SK-N-SH treated with all-trans-retinoic acid at 6 μM for 48 hours (cell line): ENCODE results near the gene RPL39L.

Source experiments
- ATAC-seq: fragments of 200-7000 bp; cut with Tn5 transposase; 3 replicates; pipeline ENCODE4 v1.9.1; 2020; ENCODE audit warnings: mild to moderate bottlenecking, moderate library complexity
- ARNTL ChIP-seq: fragments of 450-650 bp; formaldehyde crosslinking; IDR thresholded peaks from 2 replicates; pipeline ENCODE4 v1.5.0; 2020; ENCODE audit warnings: low read depth, mild to moderate bottlenecking, moderate library complexity, borderline replicate concordance
- BACH2 ChIP-seq: fragments of 250-450 bp; sonication (Bioruptor Pico); IDR thresholded peaks from 2 replicates; pipeline ENCODE4 v1.9.0; 2021; ENCODE audit warnings: mild to moderate bottlenecking, borderline replicate concordance
- CREB5 ChIP-seq: fragments of 250-450 bp; sonication (Bioruptor Pico); IDR thresholded peaks from 2 replicates; pipeline ENCODE4 v1.5.1; 2020; ENCODE audit warnings: low read depth, mild to moderate bottlenecking, moderate library complexity
- CSDC2 ChIP-seq: fragments of 250-450 bp; sonication (Bioruptor Pico); IDR thresholded peaks from 2 replicates; pipeline ENCODE4 v1.5.0; 2020; ENCODE audit warnings: mild to moderate bottlenecking, moderate library complexity
- ESRRG ChIP-seq: fragments of 250-450 bp; sonication (Bioruptor Pico); IDR thresholded peaks from 2 replicates; pipeline ENCODE4 v1.6.1; 2021; ENCODE audit warnings: mild to moderate bottlenecking
- GLIS3 ChIP-seq: fragments of 250-450 bp; sonication (Bioruptor Pico); IDR thresholded peaks from 2 replicates; pipeline ENCODE4 v1.5.0; 2020; ENCODE audit warnings: mild to moderate bottlenecking, moderate library complexity
- ISL1 ChIP-seq: fragments of 250-450 bp; sonication (Bioruptor Pico); IDR thresholded peaks from 2 replicates; pipeline ENCODE4 v2.1.2; 2022; ENCODE audit warnings: mild to moderate bottlenecking, moderate library complexity
- PATZ1 ChIP-seq: fragments of 250-450 bp; sonication (Bioruptor Pico); IDR thresholded peaks from 2 replicates; pipeline ENCODE4 v1.8.0; 2020; ENCODE audit warnings: mild to moderate bottlenecking, moderate library complexity, borderline replicate concordance
- PPARA ChIP-seq: fragments of 250-450 bp; sonication (Bioruptor Pico); IDR thresholded peaks from 2 replicates; pipeline ENCODE4 v1.5.0; 2020; ENCODE audit warnings: mild to moderate bottlenecking, borderline replicate concordance
- TCF4 ChIP-seq: fragments of 250-450 bp; sonication (Bioruptor Pico); IDR thresholded peaks from 2 replicates; pipeline ENCODE4 v1.8.0; 2021; ENCODE audit warnings: mild to moderate bottlenecking, moderate library complexity, borderline replicate concordance
- TOX ChIP-seq: fragments of 250-450 bp; sonication (Bioruptor Pico); IDR thresholded peaks from 2 replicates; pipeline ENCODE4 v1.8.0; 2021; ENCODE audit warnings: mild to moderate bottlenecking, moderate library complexity, borderline replicate concordance
- ZFP3 ChIP-seq: fragments of 250-450 bp; sonication (Bioruptor Pico); IDR thresholded peaks from 2 replicates; pipeline ENCODE4 v1.5.0; 2020; ENCODE audit warnings: mild to moderate bottlenecking, moderate library complexity
- ZFP30 ChIP-seq: fragments of 450-650 bp; formaldehyde crosslinking; IDR thresholded peaks from 2 replicates; pipeline ENCODE4 v1.5.0; 2022; ENCODE audit warnings: mild to moderate bottlenecking, moderate library complexity
- ZNF565 ChIP-seq: fragments of 450-650 bp; formaldehyde crosslinking; conservative IDR thresholded peaks from 2 replicates; pipeline ENCODE4 v1.5.0; 2020; ENCODE audit warnings: low read depth, mild to moderate bottlenecking, moderate library complexity
- ZNF8 ChIP-seq: fragments of 450-650 bp; formaldehyde crosslinking; IDR thresholded peaks from 2 replicates; pipeline ENCODE4 v1.5.0; 2020; ENCODE audit warnings: mild to moderate bottlenecking, moderate library complexity
- TF ChIP-seq, protein P1 (sequence below): fragments of 250-450 bp; sonication (Bioruptor Pico); IDR thresholded peaks from 2 replicates; pipeline ENCODE4 v1.5.1; 2021; ENCODE audit warnings: mild to moderate bottlenecking, moderate library complexity
- TF ChIP-seq, protein P2 (sequence below): fragments of 250-450 bp; sonication (Bioruptor Pico); IDR thresholded peaks from 2 replicates; pipeline ENCODE4 v1.5.0; 2020; ENCODE audit warnings: mild to moderate bottlenecking, moderate library complexity
- TF ChIP-seq, protein P3 (sequence below): fragments of 250-450 bp; sonication (Bioruptor Pico); IDR thresholded peaks from 2 replicates; pipeline ENCODE4 v1.8.0; 2021; ENCODE audit warnings: low read depth, mild to moderate bottlenecking, moderate library complexity, borderline replicate concordance

RPL39L gene

GRCh38 chr3:187114511-187114910 is 24.8 kb downstream of the RPL39L start:
- no peak for TF ChIP-seq ISL1 (CRISPR knock-in tag)
- no peak for TF ChIP-seq ZNF8 (CRISPR knock-in tag)
- no peak for TF ChIP-seq ZFP3
- TF ChIP-seq TOX (CRISPR knock-in tag): no peak
- TF ChIP-seq ZNF565 (CRISPR knock-in tag): no peak
- TF ChIP-seq, protein P1, sequence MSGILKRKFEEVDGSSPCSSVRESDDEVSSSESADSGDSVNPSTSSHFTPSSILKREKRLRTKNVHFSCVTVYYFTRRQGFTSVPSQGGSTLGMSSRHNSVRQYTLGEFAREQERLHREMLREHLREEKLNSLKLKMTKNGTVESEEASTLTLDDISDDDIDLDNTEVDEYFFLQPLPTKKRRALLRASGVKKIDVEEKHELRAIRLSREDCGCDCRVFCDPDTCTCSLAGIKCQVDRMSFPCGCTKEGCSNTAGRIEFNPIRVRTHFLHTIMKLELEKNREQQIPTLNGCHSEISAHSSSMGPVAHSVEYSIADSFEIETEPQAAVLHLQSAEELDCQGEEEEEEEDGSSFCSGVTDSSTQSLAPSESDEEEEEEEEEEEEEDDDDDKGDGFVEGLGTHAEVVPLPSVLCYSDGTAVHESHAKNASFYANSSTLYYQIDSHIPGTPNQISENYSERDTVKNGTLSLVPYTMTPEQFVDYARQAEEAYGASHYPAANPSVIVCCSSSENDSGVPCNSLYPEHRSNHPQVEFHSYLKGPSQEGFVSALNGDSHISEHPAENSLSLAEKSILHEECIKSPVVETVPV (CRISPR knock-in tag): no peak
- TF ChIP-seq, protein P2, sequence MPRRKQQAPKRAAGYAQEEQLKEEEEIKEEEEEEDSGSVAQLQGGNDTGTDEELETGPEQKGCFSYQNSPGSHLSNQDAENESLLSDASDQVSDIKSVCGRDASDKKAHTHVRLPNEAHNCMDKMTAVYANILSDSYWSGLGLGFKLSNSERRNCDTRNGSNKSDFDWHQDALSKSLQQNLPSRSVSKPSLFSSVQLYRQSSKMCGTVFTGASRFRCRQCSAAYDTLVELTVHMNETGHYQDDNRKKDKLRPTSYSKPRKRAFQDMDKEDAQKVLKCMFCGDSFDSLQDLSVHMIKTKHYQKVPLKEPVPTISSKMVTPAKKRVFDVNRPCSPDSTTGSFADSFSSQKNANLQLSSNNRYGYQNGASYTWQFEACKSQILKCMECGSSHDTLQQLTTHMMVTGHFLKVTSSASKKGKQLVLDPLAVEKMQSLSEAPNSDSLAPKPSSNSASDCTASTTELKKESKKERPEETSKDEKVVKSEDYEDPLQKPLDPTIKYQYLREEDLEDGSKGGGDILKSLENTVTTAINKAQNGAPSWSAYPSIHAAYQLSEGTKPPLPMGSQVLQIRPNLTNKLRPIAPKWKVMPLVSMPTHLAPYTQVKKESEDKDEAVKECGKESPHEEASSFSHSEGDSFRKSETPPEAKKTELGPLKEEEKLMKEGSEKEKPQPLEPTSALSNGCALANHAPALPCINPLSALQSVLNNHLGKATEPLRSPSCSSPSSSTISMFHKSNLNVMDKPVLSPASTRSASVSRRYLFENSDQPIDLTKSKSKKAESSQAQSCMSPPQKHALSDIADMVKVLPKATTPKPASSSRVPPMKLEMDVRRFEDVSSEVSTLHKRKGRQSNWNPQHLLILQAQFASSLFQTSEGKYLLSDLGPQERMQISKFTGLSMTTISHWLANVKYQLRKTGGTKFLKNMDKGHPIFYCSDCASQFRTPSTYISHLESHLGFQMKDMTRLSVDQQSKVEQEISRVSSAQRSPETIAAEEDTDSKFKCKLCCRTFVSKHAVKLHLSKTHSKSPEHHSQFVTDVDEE (CRISPR knock-in tag): no peak
- TF ChIP-seq PPARA: no peak
- no peak for TF ChIP-seq GLIS3
- no peak for TF ChIP-seq BACH2 (CRISPR knock-in tag)
- TF ChIP-seq, all 23 proteins: peak for 0
- ATAC-seq: no peak

DNA sequence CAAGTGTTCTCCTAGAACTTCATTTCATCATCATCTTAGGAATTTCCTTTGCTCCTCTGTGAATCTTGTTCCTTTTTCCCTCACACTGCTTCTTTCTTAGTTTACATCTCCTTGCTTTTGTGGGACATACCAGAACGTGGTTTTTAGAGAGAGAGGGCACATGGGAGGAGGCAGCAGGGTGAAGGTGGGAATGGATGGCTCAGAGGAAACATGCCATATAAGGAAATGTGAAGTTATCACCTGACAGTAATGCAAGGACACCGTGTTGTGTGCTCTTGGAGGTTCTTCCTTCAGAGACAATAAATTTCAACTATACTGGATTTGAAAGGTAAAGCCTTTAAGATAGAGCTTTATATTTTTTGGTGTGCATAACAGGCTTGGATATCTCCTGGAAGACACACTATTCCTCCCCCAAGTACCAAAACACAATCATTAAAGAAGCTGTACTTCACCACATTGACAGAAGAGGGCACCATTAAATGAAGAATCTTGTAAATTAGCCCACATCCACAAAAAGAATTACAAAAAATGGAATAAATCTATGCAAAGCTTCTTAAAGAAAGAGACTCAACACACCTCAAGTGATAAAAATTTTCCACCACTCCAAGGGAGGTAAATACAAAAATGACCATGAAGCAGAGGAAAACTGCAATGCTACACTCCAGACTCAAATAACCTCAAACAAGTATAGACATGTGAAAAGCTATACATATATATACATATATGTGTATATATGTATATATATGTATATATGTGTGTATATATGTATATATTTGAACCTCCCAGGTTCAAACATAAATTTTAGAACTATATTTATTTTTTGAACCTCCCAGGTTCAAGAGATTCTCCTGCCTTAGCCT is 26.1 kb downstream of the RPL39L start:
- no peak for TF ChIP-seq PPARA
- no peak for TF ChIP-seq BACH2 (CRISPR knock-in tag)
- TF ChIP-seq TCF4 (CRISPR knock-in tag): no peak
- no peak for TF ChIP-seq PATZ1 (CRISPR knock-in tag)
- TF ChIP-seq, protein P1 (CRISPR knock-in tag): no peak
- no peak for TF ChIP-seq ESRRG (CRISPR knock-in tag)
- no peak for TF ChIP-seq CREB5 (CRISPR knock-in tag)
- TF ChIP-seq, protein P3, sequence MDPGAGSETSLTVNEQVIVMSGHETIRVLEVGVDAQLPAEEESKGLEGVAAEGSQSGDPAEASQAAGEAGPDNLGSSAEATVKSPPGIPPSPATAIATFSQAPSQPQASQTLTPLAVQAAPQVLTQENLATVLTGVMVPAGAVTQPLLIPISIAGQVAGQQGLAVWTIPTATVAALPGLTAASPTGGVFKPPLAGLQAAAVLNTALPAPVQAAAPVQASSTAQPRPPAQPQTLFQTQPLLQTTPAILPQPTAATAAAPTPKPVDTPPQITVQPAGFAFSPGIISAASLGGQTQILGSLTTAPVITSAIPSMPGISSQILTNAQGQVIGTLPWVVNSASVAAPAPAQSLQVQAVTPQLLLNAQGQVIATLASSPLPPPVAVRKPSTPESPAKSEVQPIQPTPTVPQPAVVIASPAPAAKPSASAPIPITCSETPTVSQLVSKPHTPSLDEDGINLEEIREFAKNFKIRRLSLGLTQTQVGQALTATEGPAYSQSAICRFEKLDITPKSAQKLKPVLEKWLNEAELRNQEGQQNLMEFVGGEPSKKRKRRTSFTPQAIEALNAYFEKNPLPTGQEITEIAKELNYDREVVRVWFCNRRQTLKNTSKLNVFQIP (CRISPR knock-in tag): no peak
- TF ChIP-seq ARNTL (CRISPR knock-in tag): no peak
- no peak for TF ChIP-seq ZFP3
- TF ChIP-seq TOX (CRISPR knock-in tag): no peak
- no peak for TF ChIP-seq ZFP30 (CRISPR knock-in tag)
- TF ChIP-seq CSDC2 (CRISPR knock-in tag): no peak
- ATAC-seq: peak; percentile 71
